HEK293 (cell line): ENCODE data around the gene MYO5B.

Experiments
- CTCF ChIP-seq: fragments of 450-650 bp; formaldehyde crosslinking; IDR thresholded peaks from 2 replicates; pipeline ENCODE4 v1.5.1; 2016; ENCODE audit warnings: missing biosample characterization, missing genetic modification characterization
- KLF16 ChIP-seq: fragments of 450-650 bp; formaldehyde crosslinking; IDR thresholded peaks from 2 replicates; pipeline ENCODE4 v1.5.1; 2017; ENCODE audit warnings: missing biosample characterization, missing genetic modification characterization
- PATZ1 ChIP-seq: fragments of 450-650 bp; formaldehyde crosslinking; IDR thresholded peaks from 2 replicates; pipeline ENCODE4 v1.5.1; 2016; ENCODE audit warnings: missing biosample characterization, missing genetic modification characterization
- TCF7L2 ChIP-seq: IDR thresholded peaks from 2 replicates; pipeline ENCODE4 v1.6.1; 2011; ENCODE audit warnings: low read depth, mild to moderate bottlenecking, inconsistent platforms, low read length, moderate library complexity, borderline replicate concordance
- ZBTB21 ChIP-seq: fragments of 450-650 bp; formaldehyde crosslinking; IDR thresholded peaks from 2 replicates; pipeline ENCODE4 v1.5.1; 2017; ENCODE audit warnings: missing biosample characterization, missing genetic modification characterization
- ZBTB49 ChIP-seq: fragments of 450-650 bp; formaldehyde crosslinking; IDR thresholded peaks from 2 replicates; pipeline ENCODE4 v1.5.1; 2016; ENCODE audit warnings: missing biosample characterization, missing genetic modification characterization, low read depth
- ZFHX2 ChIP-seq: fragments of 450-650 bp; formaldehyde crosslinking; conservative IDR thresholded peaks from 2 replicates; pipeline ENCODE4 v1.5.1; 2016; ENCODE audit warnings: missing biosample characterization, missing genetic modification characterization
- ZNF121 ChIP-seq: fragments of 450-650 bp; formaldehyde crosslinking; IDR thresholded peaks from 2 replicates; pipeline ENCODE4 v1.5.1; 2016; ENCODE audit warnings: missing biosample characterization, missing genetic modification characterization
- ZNF133 ChIP-seq: fragments of 450-650 bp; formaldehyde crosslinking; IDR thresholded peaks from 2 replicates; pipeline ENCODE4 v1.5.1; 2016; ENCODE audit warnings: missing biosample characterization, missing genetic modification characterization
- ZNF274 ChIP-seq, 2 experiments: fragments of 200-500 bp in 1 of 2; fragments of 450-650 bp in 1 of 2; sonication (Bioruptor generic) in 1 of 2; formaldehyde crosslinking in 1 of 2; IDR thresholded peaks; 2 replicates each; pipeline versions ENCODE4 v1.5.1 to v1.6.1; 2014 to 2016; ENCODE audit warnings: borderline replicate concordance in 1 of 2, inconsistent platforms in 1 of 2, low read length in 1 of 2, missing biosample characterization in 1 of 2, missing genetic modification characterization in 1 of 2
- ZNF394 ChIP-seq: fragments of 450-650 bp; formaldehyde crosslinking; IDR thresholded peaks from 2 replicates; pipeline ENCODE4 v1.5.1; 2016; ENCODE audit warnings: missing biosample characterization, missing genetic modification characterization, mild to moderate bottlenecking, moderate library complexity, borderline replicate concordance
- ZNF664 ChIP-seq: fragments of 450-650 bp; formaldehyde crosslinking; IDR thresholded peaks from 2 replicates; pipeline ENCODE4 v1.5.1; 2016; ENCODE audit warnings: missing biosample characterization, missing genetic modification characterization
- ZNF837 ChIP-seq: fragments of 450-650 bp; formaldehyde crosslinking; IDR thresholded peaks from 2 replicates; pipeline ENCODE4 v1.5.1; 2016; ENCODE audit warnings: missing biosample characterization, missing genetic modification characterization
- ZSCAN4 ChIP-seq: fragments of 450-650 bp; formaldehyde crosslinking; IDR thresholded peaks from 2 replicates; pipeline ENCODE4 v1.5.1; 2017; ENCODE audit warnings: missing biosample characterization, missing genetic modification characterization

GRCh38 chr18:49841236-49842217, 353.4 kb downstream of the MYO5B start:
- TF ChIP-seq TCF7L2 (no peak), PATZ1 (tag by site-specific recombination) (no peak), ZNF837 (tag by site-specific recombination) (no peak), ZNF133 (tag by site-specific recombination) (no peak), ZFHX2 (tag by site-specific recombination) (no peak), ZNF121 (tag by site-specific recombination) (no peak), CTCF (tag by site-specific recombination) (no peak), ZNF394 (tag by site-specific recombination) (no peak), ZBTB49 (tag by site-specific recombination) (no peak), ZNF274 (IDR thresholded peaks at IDR 0.05; ENCODE audit: low read length) (no peak), ZNF274 (tag by site-specific recombination; IDR thresholded peaks at IDR 0.05; ENCODE audit: borderline replicate concordance) (no peak), ZBTB21 (tag by site-specific recombination) (no peak), KLF16 (tag by site-specific recombination) (no peak), ZSCAN4 (tag by site-specific recombination) (no peak), ZNF664 (tag by site-specific recombination) (no peak)
